ENCODE results near the gene MINDY3.
"Not testable (repeated sequence)": the region's sequence is repeated elsewhere in the genome, so short reads cannot be mapped to it uniquely, and the experiment has no call there.

The MINDY3 gene

DNA sequence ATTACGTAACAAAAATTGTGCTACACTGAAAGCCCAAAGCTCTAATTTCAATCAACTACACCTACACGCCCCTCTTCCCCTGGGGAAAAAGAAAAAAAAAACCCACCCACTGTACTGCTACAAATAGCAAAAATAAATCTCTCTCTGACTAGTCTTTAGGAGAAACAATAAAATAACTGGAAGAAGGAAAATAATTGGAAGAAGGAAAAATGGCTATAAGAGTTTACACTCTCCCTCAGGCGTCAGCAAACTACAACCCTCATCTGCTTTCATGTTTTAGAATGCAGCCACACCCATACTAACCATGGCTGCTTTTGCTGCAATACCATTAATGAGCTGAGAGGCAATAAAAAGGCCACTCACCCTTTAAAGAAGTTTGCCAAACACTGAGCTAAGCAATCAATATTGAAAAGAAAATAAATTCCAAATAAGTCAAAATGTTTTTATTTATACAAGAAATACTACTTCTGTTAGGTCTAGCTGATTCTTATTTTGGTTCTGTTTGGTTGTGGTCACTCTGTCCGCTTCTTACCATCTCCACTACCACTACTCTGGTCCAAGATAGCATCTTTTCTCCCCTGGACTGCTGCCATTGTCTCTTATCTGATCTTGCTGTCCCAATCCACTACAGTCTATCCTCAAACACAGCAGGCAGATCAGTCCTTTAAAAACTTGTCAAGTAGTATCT lies 3.8 kb downstream of the MINDY3 start:
- DNase-seq (ENCODE audit: low spot score) = no peak

DNA sequence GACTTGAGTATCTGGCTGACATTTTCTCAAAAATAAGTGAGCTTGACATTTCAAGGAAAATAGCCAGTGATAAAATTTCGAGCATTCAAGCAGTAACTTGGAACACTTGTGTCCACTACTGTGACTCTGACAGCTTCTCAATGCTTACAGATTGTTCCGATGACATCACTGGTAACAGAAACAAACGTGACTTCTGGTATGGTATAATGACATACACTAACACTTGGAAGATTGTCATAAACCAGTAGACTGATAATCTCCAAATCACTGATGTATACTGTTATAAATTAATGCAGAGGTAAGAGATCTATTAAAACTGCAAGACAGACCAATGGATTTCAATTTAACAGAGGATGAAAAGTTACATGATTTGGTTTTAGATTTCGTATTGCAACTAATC lies 6.5 kb downstream of the MINDY3 start:
- no peak for DNase-seq (ENCODE audit: low spot score)

GRCh38 chr10:15852111-15852557 lies 8.2 kb downstream of the MINDY3 start:
- no peak for DNase-seq (ENCODE audit: low spot score)

GRCh38 chr10:15850337-15850978 lies 9.8 kb downstream of the MINDY3 start:
- not testable (repeated sequence) for DNase-seq (ENCODE audit: low spot score)

DNA sequence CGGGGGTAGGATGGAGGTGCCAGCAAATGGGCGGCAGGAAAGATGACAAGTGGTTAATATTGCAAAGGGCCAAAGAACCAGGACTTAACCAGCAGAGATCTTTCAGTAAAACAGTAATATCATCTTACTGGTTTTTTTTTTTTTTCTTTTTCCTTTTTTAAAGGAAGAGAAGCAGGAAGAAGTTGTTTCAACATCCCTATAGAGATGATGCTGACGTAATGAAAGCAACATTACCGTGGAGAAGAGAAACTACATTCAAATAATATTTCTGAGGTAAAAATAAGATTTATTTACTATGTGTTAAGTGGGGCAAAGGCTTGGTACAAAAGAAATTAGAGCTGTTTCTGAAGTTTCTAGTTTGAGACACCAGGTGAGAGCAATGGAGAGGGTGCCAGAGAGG lies 11.0 kb downstream of the MINDY3 start:
- no peak for DNase-seq (ENCODE audit: low spot score)

- DNase-seq (ENCODE audit: low spot score) = no peak
Measured at GRCh38 chr10:15847481-15847880, 12.8 kb downstream of the MINDY3 start.

DNA sequence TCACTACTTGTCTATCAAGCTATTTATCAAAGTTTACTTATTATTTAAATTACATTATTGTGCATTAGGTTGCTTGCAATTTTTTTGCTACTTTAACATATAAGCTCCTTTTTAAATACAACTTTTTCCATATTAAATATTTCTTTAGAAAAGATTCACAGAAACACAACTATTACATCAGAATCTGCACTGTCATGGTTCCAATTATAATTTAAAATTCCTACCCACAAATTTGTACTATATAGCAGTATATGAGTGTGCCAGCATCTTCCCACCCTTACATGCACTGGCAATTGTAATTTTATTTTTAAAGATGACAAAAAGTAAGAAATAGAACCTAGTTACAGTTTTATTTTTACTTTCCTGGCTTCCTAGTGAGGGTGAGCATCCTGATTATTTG lies 15.8 kb downstream of the MINDY3 start:
- DNase-seq (ENCODE audit: low spot score) = no peak

GRCh38 chr10:15843695-15844094 lies 16.6 kb downstream of the MINDY3 start:
- DNase-seq (ENCODE audit: low spot score) = no peak

DNA sequence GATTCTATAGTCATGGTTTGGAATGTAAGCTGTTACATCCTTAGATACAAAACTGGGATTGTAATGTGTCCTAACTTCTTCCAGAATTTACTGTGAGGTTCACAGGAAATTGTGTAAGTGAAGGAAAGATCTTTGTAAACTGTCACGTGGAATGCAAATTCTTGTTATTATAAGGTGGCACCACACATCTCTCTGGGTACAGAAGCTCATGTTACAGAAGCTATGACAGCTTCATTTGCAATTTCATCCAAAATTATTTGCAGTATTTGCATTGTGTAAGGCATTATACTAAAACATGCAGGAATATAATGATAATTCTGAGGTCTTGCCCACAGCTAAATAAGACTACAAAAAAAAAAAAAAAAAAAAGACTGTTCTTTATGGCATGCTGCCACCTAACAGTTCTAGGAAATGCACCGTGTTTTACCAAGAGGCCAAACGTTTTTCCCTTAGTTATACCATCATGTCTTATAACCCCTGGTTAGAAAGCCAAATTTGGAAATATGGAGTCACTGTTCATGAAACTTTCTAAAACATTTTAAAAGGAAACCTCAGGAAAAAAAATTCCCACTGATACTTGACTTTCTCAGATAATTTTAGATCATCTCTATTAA lies 17.6 kb downstream of the MINDY3 start:
- no peak for DNase-seq (ENCODE audit: low spot score)

GRCh38 chr10:15841696-15842095 lies 18.6 kb downstream of the MINDY3 start:
- DNase-seq (ENCODE audit: low spot score) = no peak

- DNase-seq (ENCODE audit: low spot score) = no peak
Measured at GRCh38 chr10:15836807-15837206, 23.5 kb downstream of the MINDY3 start.

- no peak for DNase-seq (ENCODE audit: low spot score)
Measured at GRCh38 chr10:15829495-15829894, 30.8 kb downstream of the MINDY3 start.

GRCh38 chr10:15824498-15824897 lies 35.8 kb downstream of the MINDY3 start:
- DNase-seq (ENCODE audit: low spot score) = no peak

DNA sequence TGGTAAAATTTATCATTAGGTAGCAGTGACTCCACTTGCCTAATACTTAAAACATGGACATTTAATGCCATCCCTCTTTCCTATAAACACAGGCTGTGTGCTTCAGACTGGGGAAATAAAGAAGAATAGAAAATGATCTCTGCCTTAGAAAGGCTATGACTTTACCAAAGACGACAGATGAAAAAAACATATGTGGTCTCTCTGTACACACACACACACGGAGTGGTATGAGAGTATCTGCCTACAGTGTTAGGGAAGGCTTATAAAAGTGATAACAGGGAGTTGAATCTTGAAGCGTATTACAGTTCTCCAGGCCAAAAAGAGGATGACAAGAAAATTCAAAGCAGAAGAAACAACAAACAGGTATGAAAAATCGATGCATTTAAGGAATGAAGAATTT lies 38.2 kb downstream of the MINDY3 start:
- no peak for DNase-seq (ENCODE audit: low spot score)

DNA sequence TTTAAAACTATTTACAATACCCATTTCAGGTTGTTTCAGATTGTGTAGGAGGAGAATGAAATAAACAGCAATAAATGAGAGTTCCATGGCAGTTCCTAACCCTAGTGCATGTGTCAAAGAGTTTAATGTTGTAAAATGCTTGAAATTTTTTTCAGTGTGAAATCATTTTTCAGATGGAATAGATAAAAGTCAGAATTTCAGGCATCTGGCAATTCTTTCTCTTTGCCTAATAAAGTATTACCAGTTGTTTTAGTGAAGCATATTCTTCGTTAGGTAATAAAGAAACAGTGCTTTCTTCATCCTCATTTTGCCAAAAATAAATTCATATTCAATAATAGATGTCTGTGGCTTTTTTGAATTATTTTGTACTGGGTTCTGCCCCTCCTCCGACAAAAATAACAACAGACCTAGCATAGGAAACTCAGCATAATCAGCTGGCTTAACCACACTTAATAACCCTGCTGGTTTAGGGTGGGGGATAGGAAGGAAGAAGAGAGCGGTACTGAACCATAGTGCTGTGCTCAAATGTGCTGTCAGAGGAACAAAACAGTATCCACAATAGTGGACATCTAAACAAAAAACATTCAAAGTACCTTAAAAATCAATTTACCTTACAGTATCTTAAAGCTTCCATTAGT lies 39.1 kb downstream of the MINDY3 start:
- DNase-seq (ENCODE audit: low spot score) = no peak

GRCh38 chr10:15817409-15818046 lies 42.8 kb downstream of the MINDY3 start:
- DNase-seq (ENCODE audit: low spot score) = no peak

- DNase-seq (ENCODE audit: low spot score) = no peak
Measured at GRCh38 chr10:15815242-15815885, 44.9 kb downstream of the MINDY3 start.

DNA sequence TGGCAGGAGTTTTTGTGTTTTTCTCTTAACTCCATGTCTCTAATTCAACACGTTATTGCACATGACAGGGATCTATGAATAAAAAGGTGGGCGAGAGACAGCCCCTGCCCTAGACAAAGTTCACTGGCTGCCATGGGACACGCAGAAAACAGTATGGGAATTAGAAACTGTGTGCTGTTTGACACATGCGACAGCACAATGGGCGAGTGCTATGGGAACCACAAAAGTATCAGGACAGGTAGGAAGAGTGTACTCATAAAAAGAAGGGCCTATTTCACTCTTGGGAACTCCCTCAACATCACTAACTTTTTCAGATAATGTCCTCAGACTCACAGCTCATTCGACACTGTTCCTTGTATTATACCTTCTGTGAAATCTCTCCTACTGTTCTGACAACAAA lies 45.7 kb downstream of the MINDY3 start:
- no peak for DNase-seq (ENCODE audit: low spot score)

DNA sequence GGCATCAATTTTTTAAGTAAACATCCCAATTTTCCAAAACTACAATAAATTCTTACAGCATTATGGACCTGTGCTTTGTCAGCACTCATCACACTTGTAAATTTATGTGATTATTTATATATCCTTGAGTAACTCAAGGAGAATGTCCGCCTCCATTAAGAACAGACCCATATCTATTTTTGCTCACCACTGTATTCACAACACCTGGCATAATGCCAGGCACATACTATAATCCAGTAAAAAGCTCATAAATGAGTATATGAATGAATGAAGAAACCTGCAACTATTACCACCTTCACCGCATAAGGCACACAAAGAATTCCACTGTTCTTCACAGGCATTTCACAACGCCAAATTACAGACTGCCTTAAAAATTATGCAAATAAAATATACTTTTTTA lies 46.9 kb downstream of the MINDY3 start:
- DNase-seq (ENCODE audit: low spot score) = no peak

- no peak for DNase-seq (ENCODE audit: low spot score)
Measured at GRCh38 chr10:15809450-15809849, 50.9 kb downstream of the MINDY3 start.

DNA sequence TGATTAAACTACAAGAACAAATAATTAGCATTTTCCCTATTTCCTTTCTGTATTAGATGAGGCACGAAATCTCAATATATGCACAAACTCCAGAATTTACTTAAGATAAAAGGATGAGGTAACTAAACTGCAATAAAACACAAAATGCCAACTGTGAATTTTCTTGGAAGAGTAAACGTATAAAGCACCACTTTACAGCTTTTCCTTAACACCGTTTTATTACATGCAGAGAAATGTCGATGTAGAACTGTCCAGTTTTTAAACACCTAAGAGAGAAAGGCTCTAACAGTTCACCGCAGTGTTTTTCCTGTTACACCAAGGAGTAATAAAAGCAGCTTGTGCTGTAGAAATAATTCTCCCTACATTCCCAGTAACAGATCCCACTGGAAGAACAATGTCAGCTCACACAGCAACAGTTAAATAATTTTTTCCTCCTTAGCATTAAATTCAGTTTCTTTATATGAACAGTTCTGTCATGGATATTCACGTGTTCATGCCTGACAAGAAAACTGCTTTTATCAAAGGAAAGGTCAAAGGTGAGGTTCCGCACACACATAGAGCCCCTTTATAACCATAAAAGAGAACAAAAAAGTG lies 52.0 kb downstream of the MINDY3 start:
- DNase-seq (ENCODE audit: low spot score) = no peak

All from CD4-positive, alpha-beta T cell treated with Interleukin-6 at 100 ng/mL for 8 hours (primary cell).